ENCODE results near the gene NDRG3. TPM values are rescaled to one million over a fixed set of nuclear protein-coding genes. Genes with fewer than 3 reads are reported as not detected.

Gene NDRG3
- total and polyA plus RNA-seq, 9 donors: 16.7 to 66.0 (median 24.1) TPM

DNA sequence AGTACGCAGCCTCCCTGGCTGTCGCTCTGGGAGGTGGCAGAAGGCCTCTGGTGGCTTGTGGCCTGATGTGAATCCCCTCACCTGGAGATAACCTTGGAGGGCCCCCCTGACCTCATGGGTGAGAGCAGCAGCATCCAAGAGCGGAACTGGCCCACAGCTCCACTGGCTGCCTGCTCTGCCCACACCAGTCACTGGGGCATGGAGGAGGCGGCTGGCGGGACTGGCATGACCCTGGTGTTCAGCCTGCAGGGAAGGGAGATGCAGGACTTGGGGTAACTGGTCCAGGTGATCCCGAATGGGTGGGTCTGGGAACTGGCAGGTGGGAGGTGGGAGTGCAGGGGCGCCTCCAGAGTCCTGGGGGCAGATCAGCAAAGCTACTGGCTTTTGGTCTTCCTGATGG is 38.2 kb upstream of the NDRG3 start:
- intact Hi-C loops (cut with DNase I): no loop called here
- no peak overlapping the region for H3K27ac ChIP-seq
- no peaks in the 10 kb centered on the region for H3K4me1 ChIP-seq (ENCODE audit: insufficient read depth)

DNA sequence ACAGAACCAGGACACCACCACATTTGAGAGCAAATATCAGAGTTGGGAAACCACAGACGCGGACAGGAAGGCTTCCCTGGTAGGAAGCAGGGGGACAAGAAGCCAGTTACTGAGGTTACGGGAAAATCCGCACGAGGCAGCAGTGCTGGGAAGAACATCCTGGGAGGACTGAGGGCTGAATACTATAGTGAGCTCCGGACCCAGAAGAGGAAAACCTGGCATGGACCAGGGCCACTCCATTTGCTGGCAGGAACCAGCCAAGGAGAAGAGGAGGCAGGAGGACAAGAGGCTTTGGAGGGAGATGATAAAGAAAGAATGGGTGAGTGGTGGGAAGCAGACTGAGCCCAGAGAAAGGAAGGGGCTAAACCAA is 33.8 kb upstream of the NDRG3 start:
- Histone ChIP-seq H3K27ac (no peak overlapping the region), H3K9me3 (no peaks in the 10 kb centered on the region), H3K27me3 (no peaks in the 10 kb centered on the region), H3K36me3 (no peaks in the 10 kb centered on the region), H3K4me1 (ENCODE audit: insufficient read depth) (peaks cover 2% of the 10 kb centered on the region), H3K4me3 (no peak overlapping the region)
- 77 to 78% (median 78%) methylated on average over 6 of the region's 6 CpGs for WGBS, 3 donors
- no peak for DNase-seq
- TF ChIP-seq POLR2A (IDR thresholded peaks at IDR 0.05) (no peak), EP300 (IDR thresholded peaks at IDR 0.05) (no peak)
- TF ChIP-seq, protein P1, sequence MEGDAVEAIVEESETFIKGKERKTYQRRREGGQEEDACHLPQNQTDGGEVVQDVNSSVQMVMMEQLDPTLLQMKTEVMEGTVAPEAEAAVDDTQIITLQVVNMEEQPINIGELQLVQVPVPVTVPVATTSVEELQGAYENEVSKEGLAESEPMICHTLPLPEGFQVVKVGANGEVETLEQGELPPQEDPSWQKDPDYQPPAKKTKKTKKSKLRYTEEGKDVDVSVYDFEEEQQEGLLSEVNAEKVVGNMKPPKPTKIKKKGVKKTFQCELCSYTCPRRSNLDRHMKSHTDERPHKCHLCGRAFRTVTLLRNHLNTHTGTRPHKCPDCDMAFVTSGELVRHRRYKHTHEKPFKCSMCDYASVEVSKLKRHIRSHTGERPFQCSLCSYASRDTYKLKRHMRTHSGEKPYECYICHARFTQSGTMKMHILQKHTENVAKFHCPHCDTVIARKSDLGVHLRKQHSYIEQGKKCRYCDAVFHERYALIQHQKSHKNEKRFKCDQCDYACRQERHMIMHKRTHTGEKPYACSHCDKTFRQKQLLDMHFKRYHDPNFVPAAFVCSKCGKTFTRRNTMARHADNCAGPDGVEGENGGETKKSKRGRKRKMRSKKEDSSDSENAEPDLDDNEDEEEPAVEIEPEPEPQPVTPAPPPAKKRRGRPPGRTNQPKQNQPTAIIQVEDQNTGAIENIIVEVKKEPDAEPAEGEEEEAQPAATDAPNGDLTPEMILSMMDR (IDR thresholded peaks at IDR 0.05): no peak
- intact Hi-C loops (cut with DNase I): loop anchor here in 2 of 4 donors (10.0 kb wide), 1 partner anchor 85 kb away; a partner anchor contains a TSS

More for the DNA sequence above, 38.2 kb upstream of the NDRG3 start:
- H3K4me3 ChIP-seq: no peak overlapping the region
- no peaks in the 10 kb centered on the region for H3K9me3 ChIP-seq
- no peak for DNase-seq
- no peaks in the 10 kb centered on the region for H3K27me3 ChIP-seq
- 94 to 96% (median 95%) methylated on average over 7 of the region's 7 CpGs for WGBS, 3 donors
- TF ChIP-seq POLR2A (IDR thresholded peaks at IDR 0.05): no peak
- no peak for TF ChIP-seq EP300 (IDR thresholded peaks at IDR 0.05)
- TF ChIP-seq, protein P1 (IDR thresholded peaks at IDR 0.05): no peak
- H3K36me3 ChIP-seq: no peaks in the 10 kb centered on the region

DNA sequence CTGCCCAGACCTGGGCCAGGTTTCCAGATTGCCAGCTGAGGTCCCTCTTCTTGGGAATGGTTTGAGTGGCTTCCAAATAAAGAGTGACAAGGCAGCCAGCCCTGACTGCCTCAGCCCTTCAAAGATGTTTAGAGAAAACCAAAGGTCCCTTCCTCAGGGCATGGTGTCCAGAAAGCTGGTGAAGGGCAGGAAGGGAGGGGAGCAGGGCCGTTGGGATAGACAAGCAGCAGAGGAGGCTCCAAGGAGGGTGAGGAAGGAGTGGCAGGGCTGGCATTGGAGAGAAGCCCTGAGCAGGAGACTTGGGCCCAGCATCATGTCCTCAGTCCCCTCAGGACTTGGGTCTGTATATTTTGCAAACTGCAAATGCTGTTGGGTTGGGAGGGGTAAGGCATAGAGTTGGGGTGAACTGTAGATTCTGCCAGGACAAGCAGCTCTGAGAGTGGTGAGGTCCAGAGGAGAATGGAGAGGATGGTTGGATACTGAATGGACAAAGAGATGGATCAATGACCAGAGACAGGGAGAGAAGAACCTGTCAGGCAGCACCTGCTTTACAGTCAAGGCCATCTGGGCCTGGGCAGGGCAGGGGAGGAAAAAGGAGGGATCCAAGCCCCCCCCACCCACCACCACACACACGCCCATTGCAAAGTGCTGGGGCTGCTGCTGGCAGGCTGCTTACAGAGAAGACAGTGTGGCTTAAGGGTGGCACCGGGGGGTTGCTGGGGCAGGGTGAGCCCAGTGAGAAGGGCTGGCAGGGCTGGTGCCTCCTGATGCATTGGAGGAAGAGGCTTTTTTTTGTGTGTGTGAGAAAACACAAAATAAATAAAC is 33.2 kb upstream of the NDRG3 start:
- H3K9me3 ChIP-seq: no peaks in the 10 kb centered on the region
- no peaks in the 10 kb centered on the region for H3K27me3 ChIP-seq
- intact Hi-C loops (cut with DNase I): loop anchor here in 2 of 4 donors (10.0 kb wide), 1 partner anchor 86 kb away; a partner anchor contains a TSS
- peaks cover 2% of the 10 kb centered on the region for H3K4me1 ChIP-seq (ENCODE audit: insufficient read depth)
- TF ChIP-seq, protein P1 (IDR thresholded peaks at IDR 0.05): no peak
- TF ChIP-seq EP300 (IDR thresholded peaks at IDR 0.05) (no peak), POLR2A (IDR thresholded peaks at IDR 0.05) (no peak)
- peak in 1 of 5 donors; percentile 24 for DNase-seq
- H3K36me3 ChIP-seq: no peaks in the 10 kb centered on the region
- no peak overlapping the region for H3K4me3 ChIP-seq
- WGBS, 3 donors: 68 to 74% (median 72%) methylated on average over 3 of the region's 3 CpGs
- no peak overlapping the region for H3K27ac ChIP-seq

DNA sequence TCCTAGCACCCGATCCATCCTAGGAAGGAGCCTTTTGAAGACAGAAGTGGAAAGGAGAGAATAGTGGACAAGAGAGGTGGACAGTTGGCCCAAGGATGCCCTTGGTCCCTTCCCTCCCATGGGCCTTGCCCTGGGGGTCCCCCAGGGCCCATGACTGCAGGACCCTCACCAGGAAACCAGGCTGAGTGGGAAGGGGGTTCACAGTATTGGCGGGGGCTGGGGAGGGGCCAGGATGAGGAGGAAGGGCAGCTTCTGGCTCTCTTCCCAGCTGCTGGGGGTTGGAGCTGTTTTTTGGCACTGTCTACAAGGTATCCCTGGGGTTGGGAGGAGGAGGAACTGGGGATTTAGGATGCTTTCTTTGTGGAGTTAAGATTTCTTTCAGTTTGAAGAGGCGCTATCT is 31.7 kb upstream of the NDRG3 start:
- no peaks in the 10 kb centered on the region for H3K9me3 ChIP-seq

More for the DNA sequence above, 31.7 kb upstream of the NDRG3 start:
- no peak for TF ChIP-seq POLR2A (IDR thresholded peaks at IDR 0.05)
- no peak for TF ChIP-seq EP300 (IDR thresholded peaks at IDR 0.05)
- TF ChIP-seq, protein P1 (IDR thresholded peaks at IDR 0.05): no peak
- WGBS, 3 donors: 41 to 45% (median 42%) methylated on average over 3 of the region's 3 CpGs
- H3K36me3 ChIP-seq: no peaks in the 10 kb centered on the region
- H3K27ac ChIP-seq: no peak overlapping the region
- DNase-seq: peak in 1 of 5 donors; percentile 47
- H3K4me1 ChIP-seq (ENCODE audit: insufficient read depth): peaks cover 2% of the 10 kb centered on the region
- no peak overlapping the region for H3K4me3 ChIP-seq
- no peaks in the 10 kb centered on the region for H3K27me3 ChIP-seq
- intact Hi-C loops (cut with DNase I): loop anchor here in 2 of 4 donors (10.0 kb wide), 1 partner anchor 87 kb away; a partner anchor contains a TSS
